Measurements from ENCODE around the gene BANF1.
A peak's percentile ranks its signal among the peaks of the same experiment; 100 is the strongest.

The BANF1 gene, protein sequence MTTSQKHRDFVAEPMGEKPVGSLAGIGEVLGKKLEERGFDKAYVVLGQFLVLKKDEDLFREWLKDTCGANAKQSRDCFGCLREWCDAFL

GRCh38 chr11:66001942-66002647, at the start of gene BANF1, which contains the start of gene EIF1AD:
Gene BANF1 (plus strand): TSS chr11:66002503. CDS start chr11:66003251, 748 bp downstream.
Gene EIF1AD (minus strand): TSS chr11:66002157. CDS start chr11:66000389, 1,768 bp downstream.
- H3K27me3 Mint-ChIP-seq (ENCODE audit: low read depth), result no peaks in the 10 kb centered on the region
- peak within 1 kb of the TSS; percentile 98 to 100 (median 99) for H3K27ac Mint-ChIP-seq
- H3K4me3 Mint-ChIP-seq, result peak within 1 kb of the TSS; percentile 96 to 99 (median 99)
- H3K9me3 Mint-ChIP-seq, result no peaks in the 10 kb centered on the region
- H3K4me1 Mint-ChIP-seq, result peaks cover 22% of the 10 kb centered on the region
- peaks cover 52% of the 10 kb centered on the region for H3K36me3 Mint-ChIP-seq (ENCODE audit: low read depth)
- TF ChIP-seq CTCF (IDR thresholded peaks at IDR 0.05; ENCODE audit: unreplicated experiment in 3 of 3), result no peak

GRCh38 chr11:65953471-65953870, 48.8 kb upstream of the BANF1 start:
- TF ChIP-seq CTCF (IDR thresholded peaks at IDR 0.05; ENCODE audit: unreplicated experiment in 3 of 3), result no peak
- Mint-ChIP-seq H3K4me3 (no peak overlapping the region), H3K27ac (no peak overlapping the region), H3K27me3 (ENCODE audit: low read depth) (peaks cover 8% of the 10 kb centered on the region), H3K36me3 (ENCODE audit: low read depth) (no peaks in the 10 kb centered on the region), H3K9me3 (no peaks in the 10 kb centered on the region), H3K4me1 (no peaks in the 10 kb centered on the region)

DNA sequence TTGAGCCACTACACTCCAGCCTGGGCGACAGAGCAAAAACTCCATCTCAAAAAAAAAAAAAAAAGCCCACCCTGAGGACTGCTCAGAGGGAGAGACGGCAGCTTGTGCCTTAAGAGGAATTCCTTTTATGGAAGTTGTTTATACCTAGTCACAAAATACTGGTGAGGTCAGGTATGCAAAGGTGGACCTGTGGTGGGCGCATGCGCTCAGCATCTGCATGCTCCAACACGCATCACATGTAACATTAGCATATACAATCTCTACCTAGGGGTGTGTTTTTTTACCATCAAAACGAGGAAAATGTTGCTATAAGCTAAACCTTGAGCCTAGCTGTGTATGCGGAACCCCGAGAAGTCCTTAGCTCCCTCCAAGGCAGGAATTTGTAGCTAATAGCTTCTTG, 47.5 kb upstream of the BANF1 start:
- H3K4me3 Mint-ChIP-seq, result no peak overlapping the region
- TF ChIP-seq CTCF (IDR thresholded peaks at IDR 0.05; ENCODE audit: unreplicated experiment in 3 of 3), result no peak
- H3K36me3 Mint-ChIP-seq (ENCODE audit: low read depth), result no peaks in the 10 kb centered on the region
- no peaks in the 10 kb centered on the region for H3K4me1 Mint-ChIP-seq
- peaks cover 8% of the 10 kb centered on the region for H3K27me3 Mint-ChIP-seq (ENCODE audit: low read depth)
- H3K27ac Mint-ChIP-seq, result no peak overlapping the region
- H3K9me3 Mint-ChIP-seq, result no peaks in the 10 kb centered on the region

- Mint-ChIP-seq H3K36me3 (ENCODE audit: low read depth) (peaks cover 11% of the 10 kb centered on the region), H3K4me3 (peak overlapping the region in 1 of 3 experiments; percentile 23), H3K4me1 (peaks cover 19% of the 10 kb centered on the region), H3K9me3 (no peaks in the 10 kb centered on the region), H3K27ac (no peak overlapping the region), H3K27me3 (ENCODE audit: low read depth) (no peaks in the 10 kb centered on the region)
- no peak for TF ChIP-seq CTCF (IDR thresholded peaks at IDR 0.05; ENCODE audit: unreplicated experiment in 3 of 3)
Measured at GRCh38 chr11:65958291-65958690, 44.0 kb upstream of the BANF1 start.

- Mint-ChIP-seq H3K4me3 (peak overlapping the region in 2 of 3 experiments; percentile 4 to 85), H3K27me3 (ENCODE audit: low read depth) (no peaks in the 10 kb centered on the region), H3K27ac (no peak overlapping the region), H3K36me3 (ENCODE audit: low read depth) (peaks cover 11% of the 10 kb centered on the region), H3K9me3 (no peaks in the 10 kb centered on the region), H3K4me1 (peaks cover 23% of the 10 kb centered on the region)
- no peak for TF ChIP-seq CTCF (IDR thresholded peaks at IDR 0.05; ENCODE audit: unreplicated experiment in 3 of 3)
Measured at GRCh38 chr11:65958774-65959420, 43.4 kb upstream of the BANF1 start.

Measured in nephron (organoid).